HepG2 (cell line): ENCODE measurements around the gene CCR3. TPM values are rescaled to one million over a fixed set of nuclear protein-coding genes. Genes with fewer than 3 reads are reported as not detected.

Source experiments
- ATRX ChIP-seq: sonication (generic); formaldehyde crosslinking; IDR thresholded peaks from 2 replicates; pipeline ENCODE4 v1.4.0; 2020; ENCODE audit warnings: missing genetic modification reagents, borderline replicate concordance
- CHD2 ChIP-seq: IDR thresholded peaks from 2 replicates; pipeline ENCODE4 v1.6.1; 2011; ENCODE audit warnings: low read depth, low read length, improper control_type of control experiment
- HDAC2 ChIP-seq: sonication (generic); formaldehyde crosslinking; IDR thresholded peaks from 2 replicates; pipeline ENCODE4 v1.4.0; 2020; ENCODE audit warnings: missing genetic modification reagents
- KAT7 ChIP-seq: IDR thresholded peaks from 2 replicates; pipeline ENCODE4 v1.6.1; 2018; ENCODE audit warnings: borderline replicate concordance, missing compliant biosample characterization
- MAF1 ChIP-seq: sonication (generic); formaldehyde crosslinking; IDR thresholded peaks from 2 replicates; pipeline ENCODE4 v1.5.0; 2020; ENCODE audit warnings: missing genetic modification reagents, borderline replicate concordance
- RXRA ChIP-seq: sonication (generic); formaldehyde crosslinking; IDR thresholded peaks from 2 replicates; pipeline ENCODE4 v1.5.1; 2020; ENCODE audit warnings: missing genetic modification reagents
- SMC3 ChIP-seq: IDR thresholded peaks from 2 replicates; pipeline ENCODE4 v1.6.1; 2011; ENCODE audit warnings: low read length, improper control_type of control experiment
- STAG1 ChIP-seq: sonication (generic); formaldehyde crosslinking; IDR thresholded peaks from 2 replicates; pipeline ENCODE4 v1.4.0; 2020; ENCODE audit warnings: missing genetic modification reagents
- ZBTB14 ChIP-seq: sonication (generic); formaldehyde crosslinking; IDR thresholded peaks from 2 replicates; pipeline ENCODE4 v1.4.0; 2020; ENCODE audit warnings: missing genetic modification reagents
- ZBTB20 ChIP-seq: sonication (generic); formaldehyde crosslinking; IDR thresholded peaks from 2 replicates; pipeline ENCODE4 v1.8.1; 2023; ENCODE audit warnings: missing genetic modification reagents, low read depth, mild to moderate bottlenecking, borderline replicate concordance
- ZBTB25 ChIP-seq: IDR thresholded peaks from 2 replicates; pipeline ENCODE4 v1.6.1; 2018; ENCODE audit warnings: missing genetic modification reagents
- ZBTB38 ChIP-seq: sonication (generic); formaldehyde crosslinking; IDR thresholded peaks from 2 replicates; pipeline ENCODE4 v1.5.1; 2020; ENCODE audit warnings: mild to moderate bottlenecking, missing genetic modification reagents
- ZNF263 ChIP-seq: sonication (generic); formaldehyde crosslinking; IDR thresholded peaks from 2 replicates; pipeline ENCODE4 v1.4.0; 2020; ENCODE audit warnings: missing genetic modification reagents
- ZNF317 ChIP-seq: sonication (generic); formaldehyde crosslinking; IDR thresholded peaks from 2 replicates; pipeline ENCODE4 v1.5.0; 2020; ENCODE audit warnings: mild to moderate bottlenecking, missing genetic modification reagents
- ZNF33B ChIP-seq: sonication (generic); formaldehyde crosslinking; IDR thresholded peaks from 2 replicates; pipeline ENCODE4 v1.5.1; 2020; ENCODE audit warnings: mild to moderate bottlenecking, missing genetic modification reagents
- ZNF362 ChIP-seq: sonication (generic); formaldehyde crosslinking; IDR thresholded peaks from 2 replicates; pipeline ENCODE4 v1.4.0; 2020; ENCODE audit warnings: missing genetic modification reagents, mild to moderate bottlenecking, borderline replicate concordance
- ZNF496 ChIP-seq: sonication (generic); formaldehyde crosslinking; IDR thresholded peaks from 2 replicates; pipeline ENCODE4 v1.8.1; 2023; ENCODE audit warnings: mild to moderate bottlenecking, moderate library complexity, missing genetic modification reagents; ENCODE audit not compliant: insufficient replicate concordance
- ZNF512 ChIP-seq: sonication (generic); formaldehyde crosslinking; IDR thresholded peaks from 2 replicates; pipeline ENCODE4 v1.4.0; 2020; ENCODE audit warnings: mild to moderate bottlenecking, missing genetic modification reagents
- ZNF549 ChIP-seq: sonication (generic); formaldehyde crosslinking; IDR thresholded peaks from 2 replicates; pipeline ENCODE4 v1.5.0; 2020; ENCODE audit warnings: missing genetic modification reagents
- ZNF577 ChIP-seq: sonication (generic); formaldehyde crosslinking; IDR thresholded peaks from 2 replicates; pipeline ENCODE4 v1.4.0; 2020; ENCODE audit warnings: mild to moderate bottlenecking, low read depth, missing genetic modification reagents, borderline replicate concordance
- ZNF703 ChIP-seq: sonication (generic); formaldehyde crosslinking; IDR thresholded peaks from 2 replicates; pipeline ENCODE4 v1.5.1; 2020; ENCODE audit warnings: missing genetic modification reagents, mild to moderate bottlenecking, moderate library complexity, borderline replicate concordance
- ZNF709 ChIP-seq: sonication (generic); formaldehyde crosslinking; IDR thresholded peaks from 2 replicates; pipeline ENCODE4 v1.5.0; 2020; ENCODE audit warnings: mild to moderate bottlenecking, missing genetic modification reagents
- ZNF770 ChIP-seq: sonication (generic); formaldehyde crosslinking; IDR thresholded peaks from 2 replicates; pipeline ENCODE4 v1.5.0; 2020; ENCODE audit warnings: mild to moderate bottlenecking, missing genetic modification reagents
- polyA plus RNA-seq, 8 experiments: library from polyadenylated mRNA; depleted of rRNA in 3 of 8; stranded (reverse) in 7 of 8; unstranded in 1 of 8; fragments of >200 nt; fragmentation: Illumina TruSeq in 4 of 8; extraction: Trizol in 4 of 8; gene quantifications; 2 replicates each; pipeline versions ENCODE4 v1.2.1 to v1.2.3, GENCODE V29; 2011 to 2016; ENCODE audit warnings: low read depth in 4 of 8, missing spikeins in 1 of 8, mixed read lengths in 1 of 8; ENCODE audit not compliant: insufficient read depth in 1 of 8
- total RNA-seq, 5 experiments: library from RNA; depleted of rRNA; stranded (reverse); fragments of >200 nt; fragmentation: Illumina TruSeq; extraction: Trizol; gene quantifications; 2 replicates each; pipeline ENCODE4 v1.2.3, GENCODE V29; 2016; ENCODE audit warnings: low read depth in 1 of 5

CCR3 gene
- total and polyA plus RNA-seq, 2 of the 13 experiments (the other 11 are each of a cell fraction or from before 2014, with no cell fraction given), result not detected

- TF ChIP-seq ZNF770 (CRISPR knock-in tag) (no peak), ZNF33B (CRISPR knock-in tag) (no peak), ZNF709 (CRISPR knock-in tag) (no peak), ATRX (no peak), CHD2 (no peak), ZNF362 (CRISPR knock-in tag) (no peak), ZBTB14 (no peak), ZNF317 (CRISPR knock-in tag) (no peak), ZNF549 (CRISPR knock-in tag) (no peak), ZNF512 (CRISPR knock-in tag) (no peak), ZNF496 (CRISPR knock-in tag) (no peak), ZNF263 (CRISPR knock-in tag) (no peak), ZBTB25 (CRISPR knock-in tag) (no peak), ZNF703 (no peak), ZBTB20 (CRISPR knock-in tag) (no peak), RXRA (CRISPR knock-in tag) (no peak), HDAC2 (no peak), KAT7 (CRISPR knock-in tag) (no peak), ZNF577 (CRISPR knock-in tag) (no peak), SMC3 (peak; percentile 76), STAG1 (CRISPR knock-in tag) (peak; percentile 45; the same call in 1 of the 2 replicates), ZBTB38 (no peak), MAF1 (CRISPR knock-in tag) (no peak)
Measured at GRCh38 chr3:46276497-46277099, 34.3 kb downstream of the CCR3 start (continued).
